ENCODE results near the gene LHPP. TPM values are rescaled to one million over a fixed set of nuclear protein-coding genes. Genes with fewer than 3 reads are reported as not detected.

LHPP gene
- total and polyA plus RNA-seq, 9 donors = 4.3 to 19.9 (median 12.6) TPM

DNA sequence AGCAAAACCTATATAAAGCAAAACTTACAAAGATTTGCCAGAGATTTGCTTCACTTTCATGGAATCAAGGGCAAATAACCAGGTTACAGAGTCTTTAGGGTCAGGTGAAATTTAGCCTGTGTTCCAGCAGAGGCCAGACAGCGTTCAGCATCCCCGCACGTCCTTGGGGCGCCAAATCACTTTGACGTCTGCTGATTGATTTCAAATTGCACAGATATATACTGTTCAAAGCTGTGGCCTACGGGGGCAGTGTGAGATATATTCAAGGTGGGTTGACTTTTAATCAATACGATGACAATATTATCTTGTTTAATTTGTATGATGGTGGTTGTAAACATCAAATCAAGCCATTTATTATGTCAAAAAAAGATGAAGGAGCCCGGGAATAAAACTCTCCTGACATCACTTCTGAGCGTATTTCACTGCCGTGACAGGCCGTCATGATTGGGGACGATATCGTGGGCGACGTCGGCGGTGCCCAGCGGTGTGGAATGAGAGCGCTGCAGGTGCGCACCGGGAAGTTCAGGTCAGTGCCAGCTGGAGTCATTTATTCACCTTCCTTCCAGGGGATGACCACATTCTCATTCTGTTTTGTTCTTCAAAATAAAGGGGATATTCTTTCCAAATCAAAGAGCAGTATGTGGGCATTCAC is 55.2 kb downstream of the LHPP start:
- no peaks in the 10 kb centered on the region for H3K27me3 ChIP-seq
- intact Hi-C loops (cut with DNase I) = no loop called here

DNA sequence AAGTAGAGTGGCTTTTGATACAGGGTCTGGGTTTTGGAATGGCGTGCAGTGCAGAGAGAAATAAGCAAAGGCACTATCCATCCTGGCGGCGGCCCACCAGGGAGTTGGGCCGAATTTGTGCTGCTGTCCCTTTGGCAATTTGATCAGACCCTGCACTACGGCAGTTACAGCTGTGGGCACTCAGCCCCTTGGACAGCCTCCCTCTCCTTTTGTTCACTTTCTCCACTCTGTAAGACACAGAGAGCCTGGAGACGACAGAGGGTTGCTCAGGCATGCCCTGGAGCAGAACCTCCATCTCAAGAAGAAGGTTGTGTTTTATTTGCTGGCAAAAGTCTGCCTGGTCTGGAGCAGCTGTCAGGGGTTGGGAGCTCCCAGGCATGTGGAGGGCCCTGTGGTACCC is 55.8 kb downstream of the LHPP start:
- no peaks in the 10 kb centered on the region for H3K4me1 ChIP-seq (ENCODE audit: insufficient read depth)
- no peaks in the 10 kb centered on the region for H3K27me3 ChIP-seq
- intact Hi-C loops (cut with DNase I) = no loop called here
- H3K36me3 ChIP-seq = no peaks in the 10 kb centered on the region
- TF ChIP-seq POLR2A (IDR thresholded peaks at IDR 0.05) = no peak
- TF ChIP-seq EP300 (IDR thresholded peaks at IDR 0.05) = no peak
- TF ChIP-seq, protein P1, sequence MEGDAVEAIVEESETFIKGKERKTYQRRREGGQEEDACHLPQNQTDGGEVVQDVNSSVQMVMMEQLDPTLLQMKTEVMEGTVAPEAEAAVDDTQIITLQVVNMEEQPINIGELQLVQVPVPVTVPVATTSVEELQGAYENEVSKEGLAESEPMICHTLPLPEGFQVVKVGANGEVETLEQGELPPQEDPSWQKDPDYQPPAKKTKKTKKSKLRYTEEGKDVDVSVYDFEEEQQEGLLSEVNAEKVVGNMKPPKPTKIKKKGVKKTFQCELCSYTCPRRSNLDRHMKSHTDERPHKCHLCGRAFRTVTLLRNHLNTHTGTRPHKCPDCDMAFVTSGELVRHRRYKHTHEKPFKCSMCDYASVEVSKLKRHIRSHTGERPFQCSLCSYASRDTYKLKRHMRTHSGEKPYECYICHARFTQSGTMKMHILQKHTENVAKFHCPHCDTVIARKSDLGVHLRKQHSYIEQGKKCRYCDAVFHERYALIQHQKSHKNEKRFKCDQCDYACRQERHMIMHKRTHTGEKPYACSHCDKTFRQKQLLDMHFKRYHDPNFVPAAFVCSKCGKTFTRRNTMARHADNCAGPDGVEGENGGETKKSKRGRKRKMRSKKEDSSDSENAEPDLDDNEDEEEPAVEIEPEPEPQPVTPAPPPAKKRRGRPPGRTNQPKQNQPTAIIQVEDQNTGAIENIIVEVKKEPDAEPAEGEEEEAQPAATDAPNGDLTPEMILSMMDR (IDR thresholded peaks at IDR 0.05) = no peak
- WGBS, 3 donors = 85 to 90% (median 85%) methylated on average over 6 of the region's 6 CpGs
- DNase-seq = no peak
- H3K4me3 ChIP-seq = no peak overlapping the region
- H3K27ac ChIP-seq = no peak overlapping the region
- no peaks in the 10 kb centered on the region for H3K9me3 ChIP-seq

More for the DNA sequence above, 55.2 kb downstream of the LHPP start:
- TF ChIP-seq, protein P1 (IDR thresholded peaks at IDR 0.05) = no peak
- Histone ChIP-seq H3K4me1 (ENCODE audit: insufficient read depth) (no peaks in the 10 kb centered on the region), H3K9me3 (no peaks in the 10 kb centered on the region), H3K36me3 (no peaks in the 10 kb centered on the region), H3K27ac (no peak overlapping the region), H3K4me3 (no peak overlapping the region)
- peak in 1 of 5 donors; percentile 18 for DNase-seq
- 88 to 91% (median 90%) methylated on average over 21 of the region's 21 CpGs for whole genome bisulfite sequencing, 3 donors

DNA sequence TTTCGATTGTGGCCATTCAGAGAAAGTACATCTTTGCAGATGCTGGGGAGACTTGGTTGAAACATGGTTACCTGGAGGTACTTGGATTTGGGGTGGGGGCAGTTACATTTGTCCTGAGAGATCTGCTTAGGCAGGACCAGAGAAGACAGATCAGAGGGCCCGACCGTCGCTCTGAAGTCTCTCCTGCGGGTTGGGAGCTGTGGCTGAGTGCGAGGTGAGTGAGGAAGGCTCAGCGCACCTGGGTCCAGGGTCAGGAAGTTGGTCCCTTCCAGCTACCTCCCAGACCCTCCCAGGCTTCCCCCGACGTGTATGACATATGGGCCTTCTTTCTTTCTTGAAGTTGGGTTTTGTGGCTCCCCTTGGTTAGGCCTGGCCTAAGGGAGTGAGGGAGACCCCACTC is 56.3 kb downstream of the LHPP start:
- Histone ChIP-seq H3K36me3 (no peaks in the 10 kb centered on the region), H3K9me3 (no peaks in the 10 kb centered on the region), H3K4me3 (no peak overlapping the region), H3K27me3 (no peaks in the 10 kb centered on the region), H3K27ac (no peak overlapping the region), H3K4me1 (ENCODE audit: insufficient read depth) (no peaks in the 10 kb centered on the region)
- 92 to 97% (median 97%) methylated on average over 9 of the region's 9 CpGs for WGBS, 3 donors
- intact Hi-C loops (cut with DNase I) = no loop called here
- peak in 1 of 5 donors; percentile 10 for DNase-seq
- TF ChIP-seq EP300 (IDR thresholded peaks at IDR 0.05) (no peak), POLR2A (IDR thresholded peaks at IDR 0.05) (no peak)

DNA sequence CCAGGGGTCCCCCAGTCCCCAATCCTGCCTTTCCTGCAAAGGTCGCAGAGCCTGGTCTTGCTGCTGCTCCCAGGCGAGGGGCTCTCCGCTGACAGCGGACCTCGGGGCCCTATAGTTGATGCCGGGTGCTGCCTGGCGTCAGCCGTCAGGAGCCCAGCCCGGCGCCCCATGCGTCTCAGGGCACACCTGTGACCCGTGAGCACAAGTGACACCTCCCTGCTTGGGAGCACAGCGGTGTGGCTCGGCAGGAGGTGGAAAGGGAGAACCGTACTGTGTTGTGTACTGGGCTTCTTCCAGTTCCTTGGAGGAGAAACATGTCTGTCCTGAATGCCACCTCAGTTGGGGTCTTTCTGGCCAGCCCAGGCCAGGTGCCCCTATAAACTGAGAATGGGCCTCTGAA is 56.7 kb downstream of the LHPP start:
- 91 to 93% (median 92%) methylated on average over 15 of the region's 15 CpGs for WGBS, 3 donors
- peak in 1 of 5 donors; percentile 22 for DNase-seq
- Histone ChIP-seq H3K27me3 (no peaks in the 10 kb centered on the region), H3K4me1 (ENCODE audit: insufficient read depth) (no peaks in the 10 kb centered on the region), H3K4me3 (no peak overlapping the region), H3K36me3 (no peaks in the 10 kb centered on the region), H3K9me3 (no peaks in the 10 kb centered on the region), H3K27ac (no peak overlapping the region)
- TF ChIP-seq, protein P1 (IDR thresholded peaks at IDR 0.05) = no peak
- TF ChIP-seq EP300 (IDR thresholded peaks at IDR 0.05) (no peak), POLR2A (IDR thresholded peaks at IDR 0.05) (no peak)
- intact Hi-C loops (cut with DNase I) = no loop called here
